Gastroesophageal sphincter (tissue), 4 donors: ENCODE results near the gene SRRM1. TPM values are rescaled to one million over a fixed set of nuclear protein-coding genes. Genes with fewer than 3 reads are reported as not detected.

Experiments used
- ATAC-seq: fragments of 150-250 bp; one replicate; pipeline ENCODE4 v1.9.1; 2016; ENCODE audit warnings: mild to moderate bottlenecking, moderate library complexity
- H3K27ac ChIP-seq, 4 donors: fragments of 200-600 bp; sonication (generic) in 3 of 4; 1 replicate in 3 of 4; 2 replicates in 1 of 4; pipeline ENCODE4 v1.5.1; 2016 to 2019
- H3K27me3 ChIP-seq: fragments of 200-600 bp; sonication (generic); one replicate; pipeline ENCODE4 v1.5.1; 2019
- H3K36me3 ChIP-seq, 2 donors: fragments of 200-600 bp; sonication (generic); one replicate each; pipeline ENCODE4 v1.5.1; 2019; ENCODE audit warnings: control low read depth in 1 of 2
- H3K4me1 ChIP-seq, 3 donors: fragments of 200-600 bp; sonication (generic); 1 replicate in 2 of 3; 2 replicates in 1 of 3; pipeline ENCODE4 v1.5.1; 2016 to 2019; ENCODE audit warnings: control low read depth in 2 of 3
- H3K4me3 ChIP-seq, 2 donors: fragments of 200-600 bp; sonication (generic); one replicate each; pipeline ENCODE4 v1.5.1; 2019; ENCODE audit warnings: mild to moderate bottlenecking in 1 of 2, moderate library complexity in 1 of 2
- H3K9me3 ChIP-seq, 3 donors: fragments of 200-600 bp; sonication (generic); one replicate each; pipeline ENCODE4 v1.5.1; 2017 to 2019; ENCODE audit warnings: control low read depth in 2 of 3
- CTCF ChIP-seq, 4 experiments: fragments of 200-600 bp in 2 of 4; fragments of 450-650 bp in 2 of 4; sonication (generic) in 1 of 4; IDR thresholded peaks; one replicate each; pipeline ENCODE4 v1.5.1; 2017 to 2019; ENCODE audit warnings: antibody characterized with exemption in 4 of 4, mild to moderate bottlenecking in 2 of 4, moderate library complexity in 2 of 4
- EP300 ChIP-seq: sonication (generic); formaldehyde crosslinking; IDR thresholded peaks from one replicate; pipeline ENCODE4 v1.6.1; 2017; ENCODE audit warnings: antibody characterized with exemption, mild to moderate bottlenecking
- POLR2A ChIP-seq, 2 donors: fragments of 450-650 bp; IDR thresholded peaks; one replicate each; pipeline ENCODE4 v1.6.1; 2017; ENCODE audit warnings: antibody characterized with exemption in 2 of 2, mild to moderate bottlenecking in 2 of 2, moderate library complexity in 1 of 2
- POLR2AphosphoS5 ChIP-seq: sonication (generic); formaldehyde crosslinking; IDR thresholded peaks from one replicate; pipeline ENCODE4 v1.6.1; 2017; ENCODE audit warnings: antibody characterized with exemption
- WGBS, 2 donors: methylation state at CpG; one replicate each; pipeline ENCODE4 v1.1.5; 2018; ENCODE audit warnings: low coverage in 1 of 2; 5-methylcytosine and 5-hydroxymethylcytosine counted together
- total RNA-seq, 4 donors: library from RNA; depleted of rRNA; stranded (reverse); fragments of >200 nt; gene quantifications; one replicate each; pipeline ENCODE4 v1.1.0, GENCODE V29; 2016

Gene SRRM1
- total RNA-seq, 4 donors from 2014 or later, result 47.0 to 114 (median 64.5) TPM

- Histone ChIP-seq H3K4me3 (no peak overlapping the region), H3K27ac (no peak overlapping the region), H3K36me3 (no peaks in the 10 kb centered on the region), H3K9me3 (no peaks in the 10 kb centered on the region), H3K27me3 (no peaks in the 10 kb centered on the region), H3K4me1 (peaks cover 0 to 14% (median 0%) of the 10 kb centered on the region in 3 donors)
- no peak for ATAC-seq
- WGBS, 2 donors, result 86% methylated on average over 5 of the region's 5 CpGs; no CpG with 5 or more reads in 1 of the 2 donors
- TF ChIP-seq EP300 (no peak), POLR2AphosphoS5 (no peak), CTCF (IDR thresholded peaks at IDR 0.05) (no peak), POLR2A (IDR thresholded peaks at IDR 0.05) (no peak)
Observed at GRCh38 chr1:24709791-24710441, 66.8 kb downstream of the SRRM1 start.

- no peaks in the 10 kb centered on the region for H3K9me3 ChIP-seq
- H3K4me3 ChIP-seq, result no peak overlapping the region
- H3K27ac ChIP-seq, result no peak overlapping the region
- TF ChIP-seq POLR2A (IDR thresholded peaks at IDR 0.05), result no peak
- TF ChIP-seq POLR2AphosphoS5, result no peak
- TF ChIP-seq EP300, result no peak
- no peak for TF ChIP-seq CTCF (IDR thresholded peaks at IDR 0.05)
- H3K27me3 ChIP-seq, result no peaks in the 10 kb centered on the region
- 82 to 100% methylated on average over 2 to 4 of the region's 4 CpGs for WGBS, 2 donors
- no peak for ATAC-seq
- no peaks in the 10 kb centered on the region for H3K36me3 ChIP-seq
- peaks cover 0 to under 1% (median 0%) of the 10 kb centered on the region in 3 donors for H3K4me1 ChIP-seq
Observed at GRCh38 chr1:24711329-24711728, 68.2 kb downstream of the SRRM1 start.

- Histone ChIP-seq H3K27ac (no peak overlapping the region), H3K9me3 (no peaks in the 10 kb centered on the region), H3K4me1 (peaks cover 0 to 6% (median 4%) of the 10 kb centered on the region in 3 donors), H3K27me3 (no peaks in the 10 kb centered on the region), H3K4me3 (no peak overlapping the region), H3K36me3 (no peaks in the 10 kb centered on the region)
- TF ChIP-seq CTCF (IDR thresholded peaks at IDR 0.05), result no peak
- no peak for TF ChIP-seq POLR2A (IDR thresholded peaks at IDR 0.05)
- no peak for TF ChIP-seq EP300
- no peak for TF ChIP-seq POLR2AphosphoS5
- no peak for ATAC-seq
- WGBS, 2 donors, result 84% methylated on average over 3 of the region's 4 CpGs; no CpG with 5 or more reads in 1 of the 2 donors
Observed at GRCh38 chr1:24713176-24713575, 70.1 kb downstream of the SRRM1 start.

GRCh38 chr1:24713736-24714135 is 70.6 kb downstream of the SRRM1 start:
- peaks cover 0 to 11% (median 9%) of the 10 kb centered on the region in 3 donors for H3K4me1 ChIP-seq
- no peaks in the 10 kb centered on the region for H3K36me3 ChIP-seq
- H3K27ac ChIP-seq, result no peak overlapping the region

More at GRCh38 chr1:24713736-24714135, 70.6 kb downstream of the SRRM1 start:
- 55% methylated on average over 4 of the region's 5 CpGs; no CpG with 5 or more reads in 1 of the 2 donors for WGBS, 2 donors
- H3K4me3 ChIP-seq, result no peak overlapping the region
- no peaks in the 10 kb centered on the region for H3K27me3 ChIP-seq
- TF ChIP-seq POLR2AphosphoS5 (no peak), CTCF (IDR thresholded peaks at IDR 0.05) (no peak), POLR2A (IDR thresholded peaks at IDR 0.05) (no peak), EP300 (no peak)
- no peak for ATAC-seq
- H3K9me3 ChIP-seq, result no peaks in the 10 kb centered on the region
